Activated B cell treated with CpG ODN at 0.5 μM for 24 hours (primary cell): Measurements from ENCODE around the gene CCNY. TPM values are rescaled to one million over a fixed set of nuclear protein-coding genes. Genes with fewer than 3 reads are reported as not detected.

ENCODE experiments used
- ATAC-seq: fragments of 200-7000 bp; cut with Tn5 transposase; one replicate; pipeline ENCODE4 v1.10.0; 2021; ENCODE audit warnings: low read depth, mild to moderate bottlenecking, moderate library complexity
- CTCF ChIA-PET: fragments of 350-600 bp; sonication (Branson Sonifier 250); formaldehyde crosslinking; loops from one replicate; lab custom pipeline; 2021; ENCODE audit warnings: antibody characterized with exemption; lab: Charles Lee
- POLR2A ChIA-PET: fragments of 350-600 bp; sonication (Branson Sonifier 250); formaldehyde crosslinking; loops from one replicate; lab custom pipeline; 2021; ENCODE audit warnings: antibody characterized with exemption; lab: Charles Lee
- DNase-seq: peaks from one replicate; pipeline ENCODE4 v3.0.0; 2022
- H3K27ac Mint-ChIP-seq: one replicate; pipeline ENCODE4 v1.8.0; 2020; ENCODE audit warnings: mixed read lengths
- H3K27me3 Mint-ChIP-seq: one replicate; pipeline ENCODE4 v1.8.0; 2021; ENCODE audit warnings: mixed read lengths
- H3K36me3 Mint-ChIP-seq: one replicate; pipeline ENCODE4 v1.8.0; 2021; ENCODE audit warnings: low read depth, mixed read lengths
- H3K4me1 Mint-ChIP-seq: one replicate; pipeline ENCODE4 v1.8.0; 2021; ENCODE audit warnings: mixed read lengths
- H3K4me3 Mint-ChIP-seq: one replicate; pipeline ENCODE4 v1.8.0; 2020; ENCODE audit warnings: mild to moderate bottlenecking, mixed read lengths
- H3K9me3 Mint-ChIP-seq: one replicate; pipeline ENCODE4 v1.8.0; 2020; ENCODE audit warnings: mixed read lengths
- intact Hi-C: fragments of 100-400 bp; cut with micrococcal nuclease; formaldehyde crosslinking; loops from one replicate; pipeline ENCODE4 v1.15.1; 2024
- total RNA-seq: library from RNA; stranded (reverse); gene quantifications from 2 replicates; pipeline ENCODE4 v1.2.3, GENCODE V29; 2022
- TF ChIP-seq, protein P1 (sequence below): fragments of 200-600 bp; IDR thresholded peaks from one replicate; pipeline ENCODE4 v1.8.0; 2022; ENCODE audit warnings: antibody characterized with exemption, mild to moderate bottlenecking

CCNY gene
- total RNA-seq, 1 donor from 2014 or later: 69.2 TPM

DNA sequence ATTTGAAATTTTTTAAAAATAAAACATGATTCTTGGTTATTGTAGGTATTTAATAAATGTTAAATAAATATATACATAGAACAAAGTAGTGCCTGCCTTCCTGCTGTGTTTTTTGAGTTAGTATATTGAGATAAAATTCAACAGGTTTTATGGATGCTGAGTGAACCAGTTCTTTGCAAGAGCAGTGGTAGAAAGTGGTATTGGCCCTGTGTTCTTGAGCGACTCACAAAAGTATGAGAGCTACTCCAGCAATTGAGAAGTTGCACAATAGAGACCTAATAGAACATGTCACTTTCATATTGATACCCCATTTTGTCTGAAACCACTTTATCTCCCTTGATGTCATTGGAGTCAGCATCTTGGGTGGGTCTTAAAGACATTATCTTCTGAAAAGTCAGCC, 236.3 kb downstream of the CCNY start:
- peaks cover 58% of the 10 kb centered on the region for H3K36me3 Mint-ChIP-seq
- CTCF ChIA-PET: no interaction called here

GRCh38 chr10:35573796-35574195, 237.5 kb downstream of the CCNY start:
- Mint-ChIP-seq H3K4me1 (no peaks in the 10 kb centered on the region), H3K27ac (no peak overlapping the region), H3K36me3 (peaks cover 46% of the 10 kb centered on the region), H3K27me3 (no peaks in the 10 kb centered on the region), H3K9me3 (no peaks in the 10 kb centered on the region), H3K4me3 (no peak overlapping the region)
- ChIA-PET POLR2A (no interaction called here), CTCF (interaction anchor here (2.2 kb wide), 1 partner anchor 10 kb away, joined by 5 read pairs; no protein-coding TSS in a partner anchor)
- TF ChIP-seq, protein P1, sequence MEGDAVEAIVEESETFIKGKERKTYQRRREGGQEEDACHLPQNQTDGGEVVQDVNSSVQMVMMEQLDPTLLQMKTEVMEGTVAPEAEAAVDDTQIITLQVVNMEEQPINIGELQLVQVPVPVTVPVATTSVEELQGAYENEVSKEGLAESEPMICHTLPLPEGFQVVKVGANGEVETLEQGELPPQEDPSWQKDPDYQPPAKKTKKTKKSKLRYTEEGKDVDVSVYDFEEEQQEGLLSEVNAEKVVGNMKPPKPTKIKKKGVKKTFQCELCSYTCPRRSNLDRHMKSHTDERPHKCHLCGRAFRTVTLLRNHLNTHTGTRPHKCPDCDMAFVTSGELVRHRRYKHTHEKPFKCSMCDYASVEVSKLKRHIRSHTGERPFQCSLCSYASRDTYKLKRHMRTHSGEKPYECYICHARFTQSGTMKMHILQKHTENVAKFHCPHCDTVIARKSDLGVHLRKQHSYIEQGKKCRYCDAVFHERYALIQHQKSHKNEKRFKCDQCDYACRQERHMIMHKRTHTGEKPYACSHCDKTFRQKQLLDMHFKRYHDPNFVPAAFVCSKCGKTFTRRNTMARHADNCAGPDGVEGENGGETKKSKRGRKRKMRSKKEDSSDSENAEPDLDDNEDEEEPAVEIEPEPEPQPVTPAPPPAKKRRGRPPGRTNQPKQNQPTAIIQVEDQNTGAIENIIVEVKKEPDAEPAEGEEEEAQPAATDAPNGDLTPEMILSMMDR: no peak
- DNase-seq: no peak
- ATAC-seq: no peak
- intact Hi-C loops: no loop called here

More for the DNA sequence above, 236.3 kb downstream of the CCNY start:
- ATAC-seq: no peak
- POLR2A ChIA-PET: no interaction called here
- Mint-ChIP-seq H3K27me3 (no peaks in the 10 kb centered on the region), H3K27ac (no peak overlapping the region), H3K4me1 (no peaks in the 10 kb centered on the region), H3K4me3 (no peak overlapping the region), H3K9me3 (no peaks in the 10 kb centered on the region)
- no peak for DNase-seq
- intact Hi-C loops: no loop called here
- TF ChIP-seq, protein P1: no peak

- no peaks in the 10 kb centered on the region for H3K9me3 Mint-ChIP-seq
- H3K4me1 Mint-ChIP-seq: no peaks in the 10 kb centered on the region
- TF ChIP-seq, protein P1: no peak
- H3K27ac Mint-ChIP-seq: no peak overlapping the region
- H3K36me3 Mint-ChIP-seq: peaks cover 34% of the 10 kb centered on the region
- CTCF ChIA-PET: interaction anchor here (2.2 kb wide), 1 partner anchor 11 kb away, joined by 5 read pairs; no protein-coding TSS in a partner anchor
- DNase-seq (no peak), ATAC-seq (no peak)
- POLR2A ChIA-PET: no interaction called here
- H3K4me3 Mint-ChIP-seq: no peak overlapping the region
- intact Hi-C loops: no loop called here
- H3K27me3 Mint-ChIP-seq: no peaks in the 10 kb centered on the region
Observed at GRCh38 chr10:35574924-35575352, 238.6 kb downstream of the CCNY start.

DNA sequence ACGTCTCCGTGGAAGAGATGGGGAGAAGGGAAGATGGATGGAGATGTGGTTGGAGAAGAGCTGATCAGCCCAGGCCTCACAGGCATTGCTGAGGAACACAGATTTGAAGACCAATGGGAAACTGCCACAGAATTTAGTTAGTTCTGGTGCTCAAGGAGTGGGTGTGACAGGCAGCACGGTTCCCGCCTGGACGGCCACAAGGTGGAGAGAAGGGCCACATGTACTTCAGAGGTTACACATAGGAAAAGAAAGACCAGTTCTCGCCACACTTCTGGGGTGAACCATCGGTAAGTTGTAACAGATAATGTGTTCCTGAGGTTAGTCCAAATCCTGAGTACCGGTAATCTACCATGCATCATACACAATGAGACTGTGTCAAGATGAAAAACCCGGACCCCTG, 239.3 kb downstream of the CCNY start:
- H3K9me3 Mint-ChIP-seq: no peaks in the 10 kb centered on the region
- ATAC-seq (no peak), DNase-seq (no peak)
- TF ChIP-seq, protein P1: no peak
- no peaks in the 10 kb centered on the region for H3K27me3 Mint-ChIP-seq
- no peaks in the 10 kb centered on the region for H3K4me1 Mint-ChIP-seq
- ChIA-PET CTCF (interaction anchor here (2.2 kb wide), 1 partner anchor 12 kb away, joined by 5 read pairs; no protein-coding TSS in a partner anchor), POLR2A (no interaction called here)
- intact Hi-C loops: no loop called here
- H3K4me3 Mint-ChIP-seq: no peak overlapping the region
- no peak overlapping the region for H3K27ac Mint-ChIP-seq
- peaks cover 29% of the 10 kb centered on the region for H3K36me3 Mint-ChIP-seq

DNA sequence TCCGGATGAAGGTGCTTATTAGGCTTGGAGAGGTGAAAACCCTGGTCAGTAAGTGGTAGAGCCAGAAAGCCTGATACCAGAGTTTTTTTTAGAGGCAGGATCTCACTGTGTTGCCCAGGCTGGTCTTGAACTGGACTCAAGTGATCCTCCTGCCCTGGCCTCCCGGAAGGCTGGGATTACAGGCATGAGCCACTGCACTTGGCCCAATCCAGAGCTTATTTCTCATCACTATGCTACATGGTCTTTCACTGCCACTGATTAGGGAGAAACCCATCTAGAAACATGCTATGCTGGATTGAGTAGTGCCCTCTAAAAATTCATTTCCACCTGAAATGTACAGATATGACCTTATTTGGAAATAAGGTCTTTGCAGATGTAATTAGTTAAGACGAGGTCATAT, 240.4 kb downstream of the CCNY start:
- ATAC-seq (no peak), DNase-seq (no peak)
- ChIA-PET POLR2A (no interaction called here), CTCF (no interaction called here)
- intact Hi-C loops: no loop called here
- Mint-ChIP-seq H3K4me1 (no peaks in the 10 kb centered on the region), H3K27ac (no peak overlapping the region), H3K27me3 (no peaks in the 10 kb centered on the region), H3K9me3 (no peaks in the 10 kb centered on the region), H3K4me3 (no peak overlapping the region), H3K36me3 (peaks cover 22% of the 10 kb centered on the region)
- TF ChIP-seq, protein P1: no peak
